ENCODE data around the gene NELFCD. TPM values are rescaled to one million over a fixed set of nuclear protein-coding genes. Genes with fewer than 3 reads are reported as not detected.
"Not testable (repeated sequence)": the region's sequence is repeated elsewhere in the genome, so short reads cannot be mapped to it uniquely, and the experiment has no call there.

Gene NELFCD
- total and polyA plus RNA-seq, 4 donors, result 31.5 to 93.9 (median 42.4) TPM

GRCh38 chr20:58945965-58946631 lies 35.0 kb upstream of the NELFCD start:
- Histone ChIP-seq H3K36me3 (ENCODE audit: control insufficient read depth in 4 of 4, insufficient read depth in 4 of 4, low read length in 4 of 4) (no peaks in the 10 kb centered on the region), H3K4me1 (ENCODE audit: control insufficient read depth in 5 of 5, insufficient read depth in 5 of 5, low read length in 5 of 5) (peaks cover 0 to 17% (median 0%) of the 10 kb centered on the region in 5 donors), H3K27ac (ENCODE audit: low read depth in 1 of 2, low read length in 1 of 2) (no peak overlapping the region), H3K9me3 (ENCODE audit: control insufficient read depth in 4 of 4, insufficient read depth in 3 of 4, low read length in 3 of 4) (no peaks in the 10 kb centered on the region), H3K4me3 (no peak overlapping the region), H3K9ac (ENCODE audit: insufficient read depth in 1 of 2, low read length in 2 of 2) (no peak overlapping the region), H3K27me3 (ENCODE audit: control insufficient read depth in 3 of 3, insufficient read depth in 3 of 3, low read length in 2 of 3) (no peaks in the 10 kb centered on the region)
- no peak for TF ChIP-seq CTCF (IDR thresholded peaks at IDR 0.05; ENCODE audit: control extremely low read depth, extremely low read depth)
- 87 to 91% methylated on average over 10 of the region's 10 CpGs for WGBS, 2 donors
- ATAC-seq (ENCODE audit: insufficient read depth, low FRiP score), result no peak
- DNase-seq, result no peak

GRCh38 chr20:58947797-58948388 lies 33.2 kb upstream of the NELFCD start:
- H3K36me3 ChIP-seq (ENCODE audit: control insufficient read depth in 4 of 4, insufficient read depth in 4 of 4, low read length in 4 of 4); H3K4me1 ChIP-seq (ENCODE audit: control insufficient read depth in 5 of 5, insufficient read depth in 5 of 5, low read length in 5 of 5); H3K27ac ChIP-seq (ENCODE audit: low read depth in 1 of 2, low read length in 1 of 2); H3K9me3 ChIP-seq (ENCODE audit: control insufficient read depth in 4 of 4, insufficient read depth in 3 of 4, low read length in 3 of 4); DNase-seq; H3K27me3 ChIP-seq (ENCODE audit: control insufficient read depth in 3 of 3, insufficient read depth in 3 of 3, low read length in 2 of 3); H3K4me3 ChIP-seq; H3K9ac ChIP-seq (ENCODE audit: insufficient read depth in 1 of 2, low read length in 2 of 2); ATAC-seq (ENCODE audit: insufficient read depth, low FRiP score): not testable (repeated sequence)
- WGBS, 2 donors, result 82 to 89% methylated on average over 7 of the region's 7 CpGs

DNA sequence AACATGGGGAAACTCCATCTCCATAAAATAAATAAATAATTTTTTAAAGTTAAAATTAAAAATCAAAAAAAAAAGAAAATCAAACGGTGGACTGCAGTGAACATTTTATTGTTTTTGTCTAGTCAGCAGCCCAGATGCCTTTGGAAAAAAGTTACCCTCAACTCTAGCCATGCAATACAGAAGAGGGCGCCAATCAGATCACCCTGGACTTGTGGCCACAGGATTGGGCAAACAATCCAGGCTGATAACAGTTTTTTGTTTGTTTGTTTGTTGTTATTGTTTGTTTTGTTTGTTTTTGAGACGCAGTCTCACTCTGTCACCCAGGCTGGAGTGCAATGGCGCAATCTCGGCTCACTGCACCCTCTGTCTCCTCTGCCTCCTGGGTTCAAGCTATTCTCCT lies 30.5 kb upstream of the NELFCD start:
- Histone ChIP-seq H3K9ac (ENCODE audit: insufficient read depth in 1 of 2, low read length in 2 of 2) (no peak overlapping the region), H3K9me3 (ENCODE audit: control insufficient read depth in 4 of 4, insufficient read depth in 3 of 4, low read length in 3 of 4) (no peaks in the 10 kb centered on the region), H3K27me3 (ENCODE audit: control insufficient read depth in 3 of 3, insufficient read depth in 3 of 3, low read length in 2 of 3) (no peaks in the 10 kb centered on the region), H3K4me1 (ENCODE audit: control insufficient read depth in 5 of 5, insufficient read depth in 5 of 5, low read length in 5 of 5) (no peaks in the 10 kb centered on the region), H3K4me3 (no peak overlapping the region), H3K36me3 (ENCODE audit: control insufficient read depth in 4 of 4, insufficient read depth in 4 of 4, low read length in 4 of 4) (no peaks in the 10 kb centered on the region), H3K27ac (ENCODE audit: low read depth in 1 of 2, low read length in 1 of 2) (no peak overlapping the region)
- 85% methylated on average over 5 of the region's 5 CpGs for WGBS, 2 donors
- TF ChIP-seq CTCF (IDR thresholded peaks at IDR 0.05; ENCODE audit: control extremely low read depth, extremely low read depth), result no peak
- no peak for DNase-seq
- no peak for ATAC-seq (ENCODE audit: insufficient read depth, low FRiP score)

GRCh38 chr20:58953050-58953449 lies 28.0 kb upstream of the NELFCD start:
- H3K4me1 ChIP-seq (ENCODE audit: control insufficient read depth in 5 of 5, insufficient read depth in 5 of 5, low read length in 5 of 5), result no peaks in the 10 kb centered on the region
- H3K9ac ChIP-seq (ENCODE audit: insufficient read depth in 1 of 2, low read length in 2 of 2), result no peak overlapping the region
- no peak for DNase-seq
- no peak overlapping the region for H3K4me3 ChIP-seq
- H3K27me3 ChIP-seq (ENCODE audit: control insufficient read depth in 3 of 3, insufficient read depth in 3 of 3, low read length in 2 of 3), result no peaks in the 10 kb centered on the region
- ATAC-seq (ENCODE audit: insufficient read depth, low FRiP score), result no peak
- TF ChIP-seq CTCF (IDR thresholded peaks at IDR 0.05; ENCODE audit: control extremely low read depth, extremely low read depth), result no peak
- H3K36me3 ChIP-seq (ENCODE audit: control insufficient read depth in 4 of 4, insufficient read depth in 4 of 4, low read length in 4 of 4), result no peaks in the 10 kb centered on the region
- H3K9me3 ChIP-seq (ENCODE audit: control insufficient read depth in 4 of 4, insufficient read depth in 3 of 4, low read length in 3 of 4), result no peaks in the 10 kb centered on the region
- H3K27ac ChIP-seq (ENCODE audit: low read depth in 1 of 2, low read length in 1 of 2), result no peak overlapping the region

Measured in lung (tissue), 12 donors.